Activated CD4-positive, CD25-positive, alpha-beta regulatory T cell (primary cell): ENCODE results near the gene GMPS.
"Not testable (repeated sequence)": the region's sequence is repeated elsewhere in the genome, so short reads cannot be mapped to it uniquely, and the experiment has no call there.

Source experiments
- DNase-seq, 4 experiments: peaks; one replicate each; lab custom pipeline; 2025; lab: John Stamatoyannopoulos, UW

The GMPS gene

GRCh38 chr3:155941354-155941753 lies 70.9 kb downstream of the GMPS start:
- no peak for DNase-seq

- DNase-seq: no peak
These were observed 73.6 kb downstream of the GMPS start for GRCh38 chr3:155944081-155944480.

- DNase-seq: no peak
These were observed 75.7 kb downstream of the GMPS start for GRCh38 chr3:155946178-155946577.

GRCh38 chr3:155948476-155948875 lies 78.0 kb downstream of the GMPS start:
- no peak for DNase-seq

- no peak for DNase-seq
These were observed 79.2 kb downstream of the GMPS start for GRCh38 chr3:155949453-155950217.

- DNase-seq: no peak
These were observed 86.3 kb downstream of the GMPS start for GRCh38 chr3:155956508-155957411.

- DNase-seq: no peak
These were observed 87.0 kb downstream of the GMPS start for GRCh38 chr3:155957412-155957880.

GRCh38 chr3:155958676-155959075 lies 88.2 kb downstream of the GMPS start:
- no peak for DNase-seq

- no peak for DNase-seq
These were observed 89.6 kb downstream of the GMPS start for GRCh38 chr3:155960060-155960459.

- not testable (repeated sequence) for DNase-seq
These were observed 90.6 kb downstream of the GMPS start for GRCh38 chr3:155961044-155961443.

GRCh38 chr3:155963570-155963969 lies 93.1 kb downstream of the GMPS start:
- no peak for DNase-seq

- no peak for DNase-seq
These were observed 99.9 kb downstream of the GMPS start for GRCh38 chr3:155970398-155970797.

GRCh38 chr3:155972885-155973584 lies 102.6 kb downstream of the GMPS start:
- no peak for DNase-seq

GRCh38 chr3:155978324-155978723 lies 107.9 kb downstream of the GMPS start:
- DNase-seq: no peak

- DNase-seq: no peak
These were observed 109.3 kb downstream of the GMPS start for GRCh38 chr3:155979746-155980145.

GRCh38 chr3:155981669-155982068 lies 111.2 kb downstream of the GMPS start:
- DNase-seq: no peak

GRCh38 chr3:155983834-155984474 lies 113.5 kb downstream of the GMPS start:
- no peak for DNase-seq

- no peak for DNase-seq
These were observed 114.5 kb downstream of the GMPS start for GRCh38 chr3:155984791-155985417.

GRCh38 chr3:155989536-155989935 lies 119.1 kb downstream of the GMPS start:
- DNase-seq: no peak

GRCh38 chr3:155991212-155991611 lies 120.8 kb downstream of the GMPS start:
- DNase-seq: no peak

GRCh38 chr3:155991847-155992246 lies 121.4 kb downstream of the GMPS start:
- DNase-seq: no peak
